NCI-H1417 (cell line): ENCODE measurements around the gene CYSRT1.

Experiments
- DNase-seq, 3 experiments: peaks; one replicate each; lab custom pipeline; 2025; lab: John Stamatoyannopoulos, UW

The CYSRT1 gene

DNA sequence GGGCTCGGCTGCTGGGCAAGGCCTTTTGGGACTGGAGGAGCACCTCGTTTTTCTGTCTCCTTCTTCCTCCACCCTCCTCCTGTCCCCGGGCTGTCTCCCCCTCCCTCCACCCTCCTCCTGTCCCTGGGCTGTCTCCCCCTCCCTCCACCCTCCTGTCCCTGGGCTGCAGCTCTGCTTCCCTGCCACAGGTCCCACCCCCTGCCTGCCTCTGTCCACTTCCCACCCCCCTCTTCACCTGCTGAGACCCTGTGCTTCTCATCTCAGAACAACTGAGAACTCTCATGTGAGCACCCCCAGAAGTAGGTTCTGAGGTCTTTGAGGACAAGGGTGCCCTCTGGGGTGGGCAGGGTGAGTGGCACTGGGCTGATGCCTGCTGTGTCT is 46.7 kb downstream of the CYSRT1 start:
- DNase-seq: no peak

DNA sequence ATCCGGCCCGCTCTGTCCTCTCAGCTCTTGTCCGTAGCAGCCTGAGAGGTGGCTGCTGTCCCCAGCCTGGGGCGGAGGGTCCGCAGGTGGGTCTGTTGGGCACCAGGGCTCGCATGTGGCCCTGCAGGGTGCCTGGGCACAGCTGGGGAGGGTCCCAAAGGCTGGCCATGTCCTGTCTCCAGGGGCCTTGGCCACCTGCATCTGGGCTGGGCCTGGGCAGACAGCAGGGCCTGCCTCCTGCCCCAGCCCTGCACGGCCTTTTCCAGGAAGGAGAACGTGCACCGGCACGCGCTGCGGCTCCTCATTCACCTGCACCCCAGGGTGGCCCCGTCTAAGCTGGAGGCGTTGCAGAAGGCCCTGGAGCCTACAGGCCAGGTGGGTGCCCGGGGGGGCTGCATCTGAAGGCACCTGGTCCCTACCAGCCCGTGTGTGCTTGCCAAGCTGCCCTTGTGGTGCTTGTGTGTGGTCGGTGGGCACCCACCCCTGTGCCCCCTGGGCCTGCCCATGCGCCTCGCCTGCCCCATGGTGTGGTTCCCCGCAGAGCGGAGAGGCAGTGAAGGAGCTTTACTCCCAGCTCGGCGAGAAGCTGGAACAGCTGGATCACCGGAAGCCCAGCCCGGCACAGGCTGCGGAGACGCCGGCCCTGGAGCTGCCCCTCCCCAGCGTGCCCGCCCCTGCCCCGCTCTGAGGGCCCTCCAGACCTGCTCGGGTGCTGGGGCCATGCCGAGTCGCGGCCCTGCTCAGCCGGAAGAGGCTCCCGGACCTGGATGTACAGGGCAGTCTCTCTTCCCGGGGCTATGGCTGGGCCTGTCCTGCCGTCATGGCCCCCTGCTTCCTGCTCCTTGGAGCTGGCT is 47.5 kb downstream of the CYSRT1 start:
- DNase-seq: no peak

- peak; percentile 4 to 67 (median 51) for DNase-seq
These were observed 48.1 kb downstream of the CYSRT1 start for GRCh38 chr9:137273095-137273490.

- peak; percentile 8 to 85 (median 74) for DNase-seq
These were observed 48.8 kb downstream of the CYSRT1 start for GRCh38 chr9:137273611-137274320.

DNA sequence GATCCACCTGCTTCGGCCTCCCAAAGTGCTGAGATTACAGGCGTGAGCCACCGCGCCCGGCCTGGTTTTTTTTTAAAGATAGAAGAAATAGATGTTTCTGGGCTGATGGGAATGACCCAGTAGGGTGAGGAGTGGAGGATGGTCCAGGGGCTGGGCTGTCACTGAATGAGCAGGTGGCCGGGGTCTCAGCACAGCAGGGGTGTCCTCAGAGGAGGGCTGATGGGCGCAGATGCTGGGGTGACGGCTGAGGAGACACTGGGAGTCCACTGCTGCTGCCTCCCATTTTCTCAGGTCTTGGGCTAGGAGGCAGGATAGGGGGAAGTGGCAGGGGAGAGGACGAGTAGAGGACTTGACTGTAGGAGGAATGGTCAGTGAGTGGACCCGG is 50.2 kb downstream of the CYSRT1 start:
- DNase-seq: no peak
